NOMO-1 (cell line): ENCODE data around the gene FMR1.
A peak's percentile ranks its signal among the peaks of the same experiment; 100 is the strongest.

Source experiments
- DNase-seq, 2 experiments: peaks; one replicate each; lab custom pipeline; 2025; ENCODE audit not compliant: unreplicated experiment in 2 of 2; lab: John Stamatoyannopoulos, UW

Gene FMR1

DNA sequence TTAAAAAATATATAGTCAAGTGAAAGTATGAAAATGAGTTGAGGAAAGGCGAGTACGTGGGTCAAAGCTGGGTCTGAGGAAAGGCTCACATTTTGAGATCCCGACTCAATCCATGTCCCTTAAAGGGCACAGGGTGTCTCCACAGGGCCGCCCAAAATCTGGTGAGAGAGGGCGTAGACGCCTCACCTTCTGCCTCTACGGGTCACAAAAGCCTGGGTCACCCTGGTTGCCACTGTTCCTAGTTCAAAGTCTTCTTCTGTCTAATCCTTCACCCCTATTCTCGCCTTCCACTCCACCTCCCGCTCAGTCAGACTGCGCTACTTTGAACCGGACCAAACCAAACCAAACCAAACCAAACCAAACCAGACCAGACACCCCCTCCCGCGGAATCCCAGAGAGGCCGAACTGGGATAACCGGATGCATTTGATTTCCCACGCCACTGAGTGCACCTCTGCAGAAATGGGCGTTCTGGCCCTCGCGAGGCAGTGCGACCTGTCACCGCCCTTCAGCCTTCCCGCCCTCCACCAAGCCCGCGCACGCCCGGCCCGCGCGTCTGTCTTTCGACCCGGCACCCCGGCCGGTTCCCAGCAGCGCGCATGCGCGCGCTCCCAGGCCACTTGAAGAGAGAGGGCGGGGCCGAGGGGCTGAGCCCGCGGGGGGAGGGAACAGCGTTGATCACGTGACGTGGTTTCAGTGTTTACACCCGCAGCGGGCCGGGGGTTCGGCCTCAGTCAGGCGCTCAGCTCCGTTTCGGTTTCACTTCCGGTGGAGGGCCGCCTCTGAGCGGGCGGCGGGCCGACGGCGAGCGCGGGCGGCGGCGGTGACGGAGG, at the start of gene FMR1:
FMR1 (plus strand) TSS at position 728 of the 831 bp plus-strand sequence. CDS start 261 bp downstream, outside the sequence.
- DNase-seq: peak; percentile 78 to 88

DNA sequence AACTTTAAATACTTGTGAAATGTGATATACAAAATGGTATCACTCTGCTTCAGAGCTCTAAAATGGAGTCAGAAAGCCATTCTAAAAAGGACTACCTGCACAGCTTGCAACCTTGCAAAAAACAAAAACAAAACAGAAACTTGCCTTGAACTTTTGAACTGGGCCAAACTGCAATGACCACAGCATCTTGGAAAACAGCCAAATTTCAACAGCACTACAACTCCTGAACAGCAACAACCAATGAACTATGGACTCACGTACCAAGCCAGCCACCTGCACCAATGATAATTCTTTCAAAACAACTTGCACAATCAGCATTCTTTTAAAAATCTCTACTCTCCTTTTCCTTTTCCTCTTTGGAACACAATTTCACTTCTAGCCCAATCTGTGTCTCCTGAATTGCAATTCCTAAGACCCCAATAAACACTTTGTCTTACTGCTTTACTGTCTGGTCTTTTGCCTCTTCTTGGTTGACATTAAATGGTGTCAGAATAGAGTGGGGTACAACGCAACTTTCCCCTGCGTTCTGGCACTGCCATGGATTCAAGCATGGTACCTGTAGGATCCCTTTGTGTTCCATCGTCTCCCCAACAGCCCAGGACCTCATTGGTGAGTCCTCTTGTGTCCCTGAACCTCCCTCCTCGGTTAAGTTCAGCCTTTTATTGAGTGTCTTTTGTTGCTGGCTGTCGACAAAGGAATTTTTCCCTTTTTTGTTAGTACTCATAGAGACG, 35.7 kb upstream of the FMR1 start:
- DNase-seq: peak in 1 of 2 experiments; percentile 13

DNA sequence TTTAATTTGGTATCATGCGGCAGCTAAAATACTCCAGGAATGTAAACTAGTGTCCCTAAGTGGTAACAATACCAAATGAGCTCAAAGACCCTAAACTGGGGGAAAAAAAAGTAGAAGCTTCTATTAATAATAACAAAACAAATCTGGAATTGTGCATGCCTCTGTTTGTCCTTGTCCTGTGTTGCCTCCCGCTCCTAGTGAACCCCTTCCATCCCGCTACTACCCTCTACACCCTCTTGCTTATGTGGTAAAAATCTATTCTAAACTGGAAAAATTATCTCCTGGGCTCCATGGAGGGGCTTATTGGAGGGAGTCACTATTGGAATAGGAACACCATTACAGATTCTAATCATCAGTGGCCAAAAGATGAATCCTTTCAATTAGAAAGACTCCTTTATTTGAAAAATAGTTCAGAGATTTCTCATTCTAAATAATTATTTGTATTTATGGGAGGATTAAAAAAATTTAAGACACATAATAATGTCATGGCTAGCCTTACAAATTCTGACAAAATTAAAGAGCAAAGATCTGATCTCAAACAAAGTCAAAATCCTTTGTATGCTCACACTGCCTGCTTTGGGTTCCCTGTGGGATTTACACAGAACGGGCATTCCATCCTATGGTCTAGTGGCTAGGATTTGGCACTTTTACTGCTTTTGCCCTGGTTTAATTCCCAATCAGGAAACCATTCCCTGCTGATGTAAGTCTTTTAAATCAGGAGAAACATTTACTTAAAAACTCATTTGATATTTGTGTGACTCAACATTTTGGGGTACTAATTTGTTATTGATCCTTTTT, 34.7 kb upstream of the FMR1 start:
- no peak for DNase-seq

DNA sequence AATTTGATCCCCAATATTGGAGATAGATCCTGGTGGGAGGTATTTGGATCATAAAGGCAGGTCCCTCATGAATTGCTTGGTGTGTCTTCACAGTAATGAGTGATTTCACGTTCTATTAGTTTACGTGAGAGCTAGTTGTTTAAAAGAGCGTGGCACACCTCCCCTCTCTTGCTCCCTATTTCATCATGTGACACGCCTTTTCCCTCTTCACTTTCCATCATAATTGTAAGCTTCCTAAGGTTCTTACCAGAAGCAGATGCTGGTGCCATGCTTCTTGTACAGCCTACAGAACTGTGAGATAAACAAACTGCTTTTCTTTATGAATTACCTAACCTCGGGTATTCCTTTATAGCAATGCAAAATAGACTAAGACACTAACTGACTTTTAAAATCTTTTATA, 34.0 kb upstream of the FMR1 start:
- DNase-seq: no peak

DNA sequence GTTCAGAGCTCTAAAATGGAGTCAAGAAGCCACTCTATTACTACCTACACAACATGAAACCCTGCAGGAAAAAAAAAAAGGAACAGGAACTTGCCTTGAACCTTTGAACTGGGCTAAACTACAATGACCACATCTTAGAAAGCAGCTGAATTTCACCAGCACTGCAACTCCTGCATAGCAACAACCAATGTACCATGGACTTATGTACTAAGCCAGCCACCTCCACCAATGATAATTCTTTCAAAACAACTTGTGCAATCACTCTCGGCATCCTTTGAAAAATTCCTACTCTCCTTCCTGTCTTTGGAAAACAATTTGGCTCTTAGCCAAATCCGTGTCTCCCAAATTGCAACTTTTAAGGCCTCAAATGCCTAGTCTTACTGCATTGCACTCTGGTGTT, 26.8 kb upstream of the FMR1 start:
- DNase-seq: peak in 1 of 2 experiments; percentile 22

DNA sequence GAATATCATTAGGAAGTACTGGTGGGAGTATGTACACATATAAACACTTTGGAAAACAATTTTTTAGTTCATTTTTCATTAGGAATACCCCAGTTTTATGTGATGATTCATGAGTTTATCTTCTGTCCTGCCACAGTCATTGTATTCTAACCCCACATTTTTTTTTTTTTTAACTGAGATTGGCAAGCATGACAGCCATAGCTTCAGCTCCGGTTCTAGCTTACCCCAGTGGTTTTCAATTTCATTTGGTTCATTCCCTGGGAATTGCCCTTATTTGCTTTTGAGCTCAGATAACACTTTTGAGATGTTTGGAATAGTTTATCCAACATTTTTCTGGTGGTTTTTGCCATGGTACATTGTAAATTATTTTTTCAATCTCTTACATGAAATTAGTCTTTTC, 21.0 kb upstream of the FMR1 start:
- no peak for DNase-seq

DNA sequence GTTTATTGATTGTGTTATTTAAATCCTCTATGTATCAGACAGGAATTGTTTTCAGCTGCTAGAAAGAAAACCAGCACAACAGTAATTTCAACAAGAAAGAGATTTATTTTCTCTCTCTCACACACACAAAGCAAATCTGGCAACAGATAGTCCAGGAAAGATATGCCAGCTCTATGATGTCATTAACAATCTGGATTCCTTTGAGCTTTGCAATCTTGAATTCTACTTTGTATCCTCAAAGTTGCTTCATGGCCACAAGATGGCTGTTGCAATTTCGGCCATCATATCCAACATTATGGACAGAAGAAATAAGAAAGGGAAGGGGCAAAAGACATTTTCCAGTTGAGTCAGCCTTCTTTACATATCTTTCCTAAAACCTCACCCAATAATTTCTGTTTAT, 19.8 kb upstream of the FMR1 start:
- DNase-seq: no peak

DNA sequence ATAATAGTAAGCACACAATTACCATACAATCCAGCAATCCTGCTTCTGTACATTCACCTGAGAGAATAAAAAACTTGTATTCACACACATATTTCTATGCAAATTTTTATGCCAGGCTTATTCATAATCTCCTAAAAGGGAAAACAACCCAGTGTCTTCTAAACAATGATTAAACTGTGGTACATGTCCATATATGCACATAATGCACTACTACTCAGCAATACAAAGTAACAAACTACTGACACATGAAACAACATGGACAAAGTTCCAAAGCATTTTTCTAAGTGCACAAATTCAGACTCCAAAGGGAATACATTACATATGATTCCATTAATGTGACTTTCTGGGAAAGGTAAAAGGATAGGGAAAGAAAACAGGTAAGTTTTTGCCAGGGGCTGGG, 18.0 kb upstream of the FMR1 start:
- no peak for DNase-seq

DNA sequence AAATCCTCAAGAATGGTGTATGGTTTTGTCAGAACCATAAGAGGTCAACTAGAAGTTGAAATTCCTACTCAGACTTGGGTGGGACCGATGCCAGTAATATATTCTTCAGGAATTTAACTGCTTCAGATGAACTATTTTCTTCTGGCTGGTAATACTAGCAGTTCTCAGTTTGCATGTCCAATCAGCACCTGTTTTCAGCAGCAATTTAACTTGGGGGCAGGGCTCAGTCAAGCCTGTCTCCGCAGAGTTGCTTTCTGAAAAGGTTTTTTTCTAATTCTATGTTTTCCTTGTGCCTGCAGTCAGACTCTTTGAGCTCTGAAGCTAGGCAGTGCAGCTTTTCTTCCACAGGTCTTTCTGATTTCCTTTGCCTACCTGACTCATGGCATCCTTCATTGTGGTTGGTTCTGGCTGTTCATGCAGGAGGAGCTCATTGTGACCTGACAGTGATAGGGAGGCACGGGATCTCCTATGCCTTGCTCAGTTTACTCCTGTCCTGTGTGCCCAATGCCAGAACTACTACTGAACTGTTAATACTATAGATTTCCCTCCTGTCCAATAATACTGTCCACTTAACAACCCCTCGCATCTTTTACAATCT, 17.3 kb upstream of the FMR1 start:
- DNase-seq: no peak

DNA sequence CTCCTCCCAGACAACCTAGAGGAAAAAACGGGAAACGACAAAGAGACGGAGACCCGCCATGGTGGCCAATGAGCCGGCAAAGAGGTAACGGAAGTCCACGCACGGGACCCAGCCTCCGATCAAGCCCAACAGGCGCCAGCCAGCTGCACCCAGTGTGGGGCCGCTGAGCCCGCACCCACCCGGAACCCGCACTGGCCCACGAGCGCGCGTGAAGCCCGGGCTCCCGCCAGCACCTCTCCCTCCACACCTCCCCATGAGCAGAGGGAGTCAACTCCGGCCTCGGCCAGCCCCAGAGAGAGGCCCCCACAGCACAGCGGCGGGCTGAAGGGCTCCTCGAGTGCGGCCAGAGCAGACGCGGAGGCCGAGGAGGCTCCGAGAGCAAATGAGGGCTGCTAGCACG, 14.6 kb upstream of the FMR1 start:
- DNase-seq: no peak

DNA sequence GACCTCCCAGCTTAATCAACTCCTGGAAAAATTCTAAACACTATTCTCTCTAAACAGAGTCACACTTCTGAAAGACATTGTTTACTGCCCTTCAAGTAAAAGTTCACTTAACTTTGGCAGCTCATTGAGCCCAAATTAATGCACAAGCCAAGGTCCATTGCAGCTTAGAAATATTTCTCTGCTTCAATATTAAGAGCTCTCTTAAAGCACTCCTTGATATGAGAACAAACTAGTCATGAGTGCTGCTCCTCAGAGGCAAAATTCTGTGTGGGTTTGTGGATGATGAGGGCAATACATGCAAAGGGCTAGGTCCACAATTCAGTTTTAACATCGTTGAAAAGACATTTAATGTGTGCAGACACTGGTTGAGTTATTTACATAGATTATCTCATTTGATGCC, 12.8 kb upstream of the FMR1 start:
- no peak for DNase-seq

DNA sequence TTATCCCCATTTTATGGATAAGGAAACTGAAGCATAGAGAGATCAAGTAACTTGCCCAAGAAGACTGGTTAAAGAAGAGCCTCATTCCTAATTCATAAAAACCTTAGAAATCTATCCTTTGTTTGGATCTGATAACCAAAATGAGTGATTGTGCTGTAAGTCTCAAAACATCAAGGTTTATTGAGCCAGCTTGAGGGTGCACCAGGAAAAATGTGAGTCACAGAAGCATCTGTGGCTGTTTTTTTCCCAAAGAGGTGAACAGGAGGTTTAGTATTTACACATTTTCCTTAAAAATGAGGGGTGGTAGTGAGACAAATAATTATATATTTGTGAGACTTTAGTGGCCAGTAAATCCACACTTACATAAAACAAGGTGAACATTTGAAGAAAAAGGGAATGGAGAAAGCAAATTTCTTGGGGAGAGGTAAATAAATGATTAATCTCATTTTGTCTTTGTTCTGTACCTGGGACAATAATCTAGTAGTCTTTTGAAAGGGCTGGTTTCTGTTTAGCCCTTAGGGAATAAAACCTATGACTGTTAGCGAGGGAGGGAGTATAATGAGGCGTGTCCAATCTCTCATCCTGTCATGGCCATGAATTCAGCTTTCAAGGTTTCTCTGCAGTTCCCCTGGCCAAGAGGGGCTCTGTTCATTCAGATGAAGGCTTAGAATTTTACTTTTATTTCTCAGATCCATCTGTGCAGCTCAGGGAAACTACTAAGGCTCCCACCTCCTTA, 12.2 kb upstream of the FMR1 start:
- DNase-seq: no peak

DNA sequence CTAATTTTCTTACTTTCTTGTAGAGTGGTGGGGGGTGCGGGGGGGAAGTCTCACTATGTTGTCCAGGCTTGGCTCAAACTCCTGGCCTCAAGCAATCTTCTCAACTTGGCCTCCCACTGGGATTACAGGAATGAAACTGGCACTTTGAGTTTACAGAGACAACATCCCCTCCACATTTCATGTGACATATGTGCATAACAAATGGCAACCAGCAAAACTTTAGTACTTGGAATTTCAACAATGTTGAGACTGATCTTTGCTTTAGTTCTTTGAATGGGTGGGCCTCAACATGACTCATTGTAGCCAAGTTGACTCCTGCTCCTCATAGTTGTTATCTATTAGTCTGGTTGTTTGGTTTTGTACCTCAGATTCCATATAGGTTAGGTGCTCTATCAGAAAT, 11.4 kb upstream of the FMR1 start:
- no peak for DNase-seq

DNA sequence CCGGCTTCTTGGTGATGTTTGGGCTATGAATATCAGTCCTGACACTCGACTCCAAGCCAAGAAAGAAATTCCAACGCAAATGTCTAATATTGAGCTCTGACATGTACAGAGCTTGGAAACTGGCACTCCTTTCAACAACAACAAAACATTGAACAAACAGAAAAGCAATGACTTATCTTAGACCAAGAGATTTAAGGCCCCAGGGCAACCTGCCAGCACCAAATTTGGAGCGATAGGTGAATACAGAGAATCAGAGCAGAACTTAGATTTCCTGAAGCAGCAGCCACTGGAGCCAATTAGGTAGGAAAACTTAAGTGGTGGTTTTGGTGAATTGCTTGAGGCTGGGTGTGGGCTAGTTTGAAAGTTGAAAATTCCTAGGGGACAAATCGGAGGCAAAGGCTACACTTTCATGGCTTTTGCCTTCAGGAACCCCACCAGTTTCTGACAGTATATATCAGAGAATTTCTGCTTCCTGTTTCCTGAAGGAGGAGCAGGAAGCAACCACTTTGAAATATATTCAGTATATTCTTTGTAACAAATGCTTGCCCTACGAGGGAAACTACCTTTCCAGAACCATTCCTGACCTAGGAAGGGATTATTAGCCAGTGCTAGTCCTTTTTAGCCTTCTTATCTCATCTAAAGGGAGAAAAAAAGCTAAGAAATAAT, 10.1 kb upstream of the FMR1 start:
- no peak for DNase-seq

DNA sequence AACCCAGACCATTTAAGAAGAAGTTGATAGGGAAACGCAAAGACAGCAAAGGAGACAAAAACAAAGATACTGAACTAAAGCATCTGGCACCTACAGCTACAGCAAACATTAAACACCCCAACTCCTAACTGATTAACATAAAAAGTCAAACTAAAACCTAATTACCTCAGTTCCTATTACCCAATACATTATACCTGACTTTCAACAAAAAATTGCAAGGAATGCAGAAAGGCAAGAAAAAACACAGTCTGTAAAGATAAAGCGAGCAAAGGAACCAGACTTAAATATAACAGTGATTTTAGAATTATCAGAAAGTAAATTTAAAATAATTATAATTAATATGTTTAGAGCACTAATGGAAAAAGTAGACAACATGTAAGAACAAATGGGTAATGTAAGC, 9.4 kb upstream of the FMR1 start:
- DNase-seq: no peak

DNA sequence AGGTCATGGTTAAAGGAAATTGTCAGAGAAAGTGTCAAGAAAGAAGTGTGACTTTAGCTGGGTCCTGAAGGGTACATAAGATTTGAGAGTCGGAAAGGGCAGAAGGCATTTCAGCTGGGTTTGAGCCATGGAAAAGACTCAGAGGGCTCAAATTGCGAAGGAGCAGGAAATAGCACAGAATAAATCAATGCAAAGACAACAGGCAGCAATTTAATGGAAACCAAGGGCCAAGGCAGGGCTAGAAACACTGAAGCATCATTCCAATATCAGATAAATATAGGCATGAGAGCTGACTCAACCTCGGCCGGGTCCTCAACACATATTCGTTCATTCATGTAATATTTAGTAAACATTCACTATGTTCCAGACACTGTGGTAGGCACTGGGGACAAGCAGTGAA, 3.6 kb upstream of the FMR1 start:
- no peak for DNase-seq

DNA sequence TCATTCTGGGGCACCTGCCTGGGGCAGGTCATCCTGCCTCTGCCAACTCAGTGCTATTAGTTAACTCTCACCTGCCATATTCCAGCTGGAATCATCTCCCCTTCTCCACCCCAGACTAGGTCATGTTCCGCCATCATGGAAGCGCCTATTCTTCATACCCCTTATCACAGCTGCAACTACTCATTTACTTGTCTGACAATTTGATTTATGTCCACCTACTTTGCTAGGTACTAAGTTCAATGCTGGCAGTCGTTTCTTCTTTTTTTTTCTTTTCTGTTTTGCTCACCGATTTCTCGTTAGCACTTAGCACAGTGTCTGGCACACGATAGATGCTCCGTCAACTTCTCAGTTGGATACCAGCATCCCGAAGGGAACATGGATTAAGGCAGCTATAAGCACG, 1.1 kb upstream of the FMR1 start:
- no peak for DNase-seq

DNA sequence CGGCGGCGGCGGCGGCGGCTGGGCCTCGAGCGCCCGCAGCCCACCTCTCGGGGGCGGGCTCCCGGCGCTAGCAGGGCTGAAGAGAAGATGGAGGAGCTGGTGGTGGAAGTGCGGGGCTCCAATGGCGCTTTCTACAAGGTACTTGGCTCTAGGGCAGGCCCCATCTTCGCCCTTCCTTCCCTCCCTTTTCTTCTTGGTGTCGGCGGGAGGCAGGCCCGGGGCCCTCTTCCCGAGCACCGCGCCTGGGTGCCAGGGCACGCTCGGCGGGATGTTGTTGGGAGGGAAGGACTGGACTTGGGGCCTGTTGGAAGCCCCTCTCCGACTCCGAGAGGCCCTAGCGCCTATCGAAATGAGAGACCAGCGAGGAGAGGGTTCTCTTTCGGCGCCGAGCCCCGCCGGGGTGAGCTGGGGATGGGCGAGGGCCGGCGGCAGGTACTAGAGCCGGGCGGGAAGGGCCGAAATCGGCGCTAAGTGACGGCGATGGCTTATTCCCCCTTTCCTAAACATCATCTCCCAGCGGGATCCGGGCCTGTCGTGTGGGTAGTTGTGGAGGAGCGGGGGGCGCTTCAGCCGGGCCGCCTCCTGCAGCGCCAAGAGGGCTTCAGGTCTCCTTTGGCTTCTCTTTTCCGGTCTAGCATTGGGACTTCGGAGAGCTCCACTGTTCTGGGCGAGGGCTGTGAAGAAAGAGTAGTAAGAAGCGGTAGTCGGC, 528 bp downstream of the FMR1 start:
- peak in 1 of 2 experiments; percentile 42 for DNase-seq

DNA sequence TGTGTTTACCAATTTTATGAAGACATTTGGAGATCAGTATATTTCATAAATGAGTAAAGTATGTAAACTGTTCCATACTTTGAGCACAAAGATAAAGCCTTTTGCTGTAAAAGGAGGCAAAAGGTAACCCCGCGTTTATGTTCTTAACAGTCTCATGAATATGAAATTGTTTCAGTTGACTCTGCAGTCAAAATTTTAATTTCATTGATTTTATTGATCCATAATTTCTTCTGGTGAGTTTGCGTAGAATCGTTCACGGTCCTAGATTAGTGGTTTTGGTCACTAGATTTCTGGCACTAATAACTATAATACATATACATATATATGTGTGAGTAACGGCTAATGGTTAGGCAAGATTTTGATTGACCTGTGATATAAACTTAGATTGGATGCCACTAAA, 1.9 kb downstream of the FMR1 start:
- DNase-seq: no peak
